ENCODE measurements around the gene ASPM.

DNA sequence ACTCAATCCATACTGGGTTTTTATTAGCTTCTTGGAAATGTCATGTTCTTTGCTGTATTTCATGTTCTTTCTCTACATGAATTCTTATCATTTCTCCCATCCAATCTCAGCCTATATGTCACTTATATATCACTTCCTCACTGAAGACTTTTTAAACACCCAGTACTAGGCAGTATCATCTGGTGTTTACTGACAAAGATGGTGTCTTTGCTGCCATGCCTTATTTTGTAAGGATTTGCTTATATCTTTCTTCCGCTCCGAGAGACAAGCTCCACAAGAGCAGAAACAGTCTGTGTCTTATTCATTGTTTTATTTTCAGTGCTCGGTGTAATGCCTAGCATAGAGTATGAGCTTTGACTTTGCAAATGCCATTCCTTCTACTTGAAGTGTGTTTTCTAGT is 109.6 kb downstream of the ASPM start:
- TF ChIP-seq, protein P1, sequence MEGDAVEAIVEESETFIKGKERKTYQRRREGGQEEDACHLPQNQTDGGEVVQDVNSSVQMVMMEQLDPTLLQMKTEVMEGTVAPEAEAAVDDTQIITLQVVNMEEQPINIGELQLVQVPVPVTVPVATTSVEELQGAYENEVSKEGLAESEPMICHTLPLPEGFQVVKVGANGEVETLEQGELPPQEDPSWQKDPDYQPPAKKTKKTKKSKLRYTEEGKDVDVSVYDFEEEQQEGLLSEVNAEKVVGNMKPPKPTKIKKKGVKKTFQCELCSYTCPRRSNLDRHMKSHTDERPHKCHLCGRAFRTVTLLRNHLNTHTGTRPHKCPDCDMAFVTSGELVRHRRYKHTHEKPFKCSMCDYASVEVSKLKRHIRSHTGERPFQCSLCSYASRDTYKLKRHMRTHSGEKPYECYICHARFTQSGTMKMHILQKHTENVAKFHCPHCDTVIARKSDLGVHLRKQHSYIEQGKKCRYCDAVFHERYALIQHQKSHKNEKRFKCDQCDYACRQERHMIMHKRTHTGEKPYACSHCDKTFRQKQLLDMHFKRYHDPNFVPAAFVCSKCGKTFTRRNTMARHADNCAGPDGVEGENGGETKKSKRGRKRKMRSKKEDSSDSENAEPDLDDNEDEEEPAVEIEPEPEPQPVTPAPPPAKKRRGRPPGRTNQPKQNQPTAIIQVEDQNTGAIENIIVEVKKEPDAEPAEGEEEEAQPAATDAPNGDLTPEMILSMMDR (conservative IDR thresholded peaks at IDR 0.05 in 1 of 2, IDR thresholded peaks at IDR 0.05 in 1 of 2; ENCODE audit: low read depth in 1 of 2, low read length in 2 of 2): no peak
- no peak for TF ChIP-seq EZH2 (IDR thresholded peaks at IDR 0.05; ENCODE audit: low read length, missing control alignments)

All from fibroblast of lung (primary cell).